ENCODE results near the gene GHRHR. TPM values are rescaled to one million over a fixed set of nuclear protein-coding genes. Genes with fewer than 3 reads are reported as not detected.

The GHRHR gene
- total and polyA plus RNA-seq, 5 donors from 2014 or later = not detected

GRCh38 chr7:30977896-30978564 lies 14.3 kb downstream of the GHRHR start:
- peaks cover 5% of the 10 kb centered on the region for H3K4me1 ChIP-seq (ENCODE audit: control insufficient read depth, insufficient read depth, low read length, poor library complexity, severe bottlenecking)
- no peaks in the 10 kb centered on the region for H3K9me3 ChIP-seq (ENCODE audit: control insufficient read depth in 2 of 2, low read length in 2 of 2)
- no peak for ATAC-seq (ENCODE audit: low read depth in 2 of 2)
- Mint-ChIP-seq H3K36me3 (no peaks in the 10 kb centered on the region), H3K27ac (no peak overlapping the region), H3K9me3 (peaks cover 0 to 2% (median 0%) of the 10 kb centered on the region in 7 donors), H3K27me3 (no peaks in the 10 kb centered on the region), H3K4me3 (no peak overlapping the region), H3K4me1 (peaks cover 0 to 4% (median 0%) of the 10 kb centered on the region in 4 donors)
- no peaks in the 10 kb centered on the region for H3K36me3 ChIP-seq (ENCODE audit: control insufficient read depth, insufficient read depth, low read length)
- no peak overlapping the region for H3K27ac ChIP-seq (ENCODE audit: insufficient read depth, low read length, poor library complexity, severe bottlenecking)
- DNase-seq = peak in 1 of 3 donors; percentile 18
- H3K4me3 ChIP-seq (ENCODE audit: low read depth, low read length) = no peak overlapping the region
- peaks cover 4% of the 10 kb centered on the region for H3K27me3 ChIP-seq (ENCODE audit: control insufficient read depth, insufficient read depth, low read length)

- no peak overlapping the region for H3K4me3 Mint-ChIP-seq
- H3K27me3 Mint-ChIP-seq = peaks cover 5% of the 10 kb centered on the region
- H3K4me1 ChIP-seq (ENCODE audit: control insufficient read depth, insufficient read depth, low read length, poor library complexity, severe bottlenecking) = peaks cover 5% of the 10 kb centered on the region
- no peak overlapping the region for H3K27ac ChIP-seq (ENCODE audit: insufficient read depth, low read length, poor library complexity, severe bottlenecking)
- peaks cover 0 to 10% (median 0%) of the 10 kb centered on the region in 4 donors for H3K4me1 Mint-ChIP-seq
- H3K36me3 Mint-ChIP-seq = no peaks in the 10 kb centered on the region
- H3K36me3 ChIP-seq (ENCODE audit: control insufficient read depth, insufficient read depth, low read length) = no peaks in the 10 kb centered on the region
- H3K27me3 ChIP-seq (ENCODE audit: control insufficient read depth, insufficient read depth, low read length) = peaks cover 4% of the 10 kb centered on the region
- no peak for DNase-seq
- H3K9me3 Mint-ChIP-seq = peaks cover 0 to 2% (median 0%) of the 10 kb centered on the region in 7 donors
- no peaks in the 10 kb centered on the region for H3K9me3 ChIP-seq (ENCODE audit: control insufficient read depth in 2 of 2, low read length in 2 of 2)
- H3K4me3 ChIP-seq (ENCODE audit: low read depth, low read length) = no peak overlapping the region
- no peak for ATAC-seq (ENCODE audit: low read depth in 2 of 2)
- no peak overlapping the region for H3K27ac Mint-ChIP-seq
These were observed 15.3 kb downstream of the GHRHR start for GRCh38 chr7:30979027-30979426.

- no peak for ATAC-seq (ENCODE audit: low read depth in 2 of 2)
- H3K4me3 ChIP-seq (ENCODE audit: low read depth, low read length) = no peak overlapping the region
- no peak overlapping the region for H3K27ac Mint-ChIP-seq
- peaks cover 5% of the 10 kb centered on the region for H3K27me3 Mint-ChIP-seq
- H3K36me3 ChIP-seq (ENCODE audit: control insufficient read depth, insufficient read depth, low read length) = no peaks in the 10 kb centered on the region
- no peaks in the 10 kb centered on the region for H3K4me1 ChIP-seq (ENCODE audit: control insufficient read depth, insufficient read depth, low read length, poor library complexity, severe bottlenecking)
- H3K4me3 Mint-ChIP-seq = no peak overlapping the region
- H3K9me3 Mint-ChIP-seq = peaks cover 0 to 2% (median 0%) of the 10 kb centered on the region in 7 donors
- H3K27me3 ChIP-seq (ENCODE audit: control insufficient read depth, insufficient read depth, low read length) = peaks cover 4% of the 10 kb centered on the region
- H3K4me1 Mint-ChIP-seq = peaks cover 0 to 17% (median 0%) of the 10 kb centered on the region in 4 donors
- H3K27ac ChIP-seq (ENCODE audit: insufficient read depth, low read length, poor library complexity, severe bottlenecking) = no peak overlapping the region
- H3K36me3 Mint-ChIP-seq = no peaks in the 10 kb centered on the region
- H3K9me3 ChIP-seq (ENCODE audit: control insufficient read depth in 2 of 2, low read length in 2 of 2) = no peaks in the 10 kb centered on the region
- DNase-seq = no peak
These were observed 16.4 kb downstream of the GHRHR start for GRCh38 chr7:30980194-30980593.

GRCh38 chr7:30980751-30981150 lies 17.0 kb downstream of the GHRHR start:
- H3K4me3 Mint-ChIP-seq = no peak overlapping the region
- H3K9me3 Mint-ChIP-seq = peaks cover 0 to 2% (median 0%) of the 10 kb centered on the region in 7 donors
- no peak for ATAC-seq (ENCODE audit: low read depth in 2 of 2)
- H3K27ac ChIP-seq (ENCODE audit: insufficient read depth, low read length, poor library complexity, severe bottlenecking) = no peak overlapping the region
- H3K4me3 ChIP-seq (ENCODE audit: low read depth, low read length) = no peak overlapping the region
- H3K36me3 Mint-ChIP-seq = no peaks in the 10 kb centered on the region
- H3K4me1 ChIP-seq (ENCODE audit: control insufficient read depth, insufficient read depth, low read length, poor library complexity, severe bottlenecking) = no peaks in the 10 kb centered on the region
- H3K27ac Mint-ChIP-seq = no peak overlapping the region
- peaks cover 0 to 18% (median 2%) of the 10 kb centered on the region in 4 donors for H3K4me1 Mint-ChIP-seq
- H3K27me3 Mint-ChIP-seq = peaks cover 9% of the 10 kb centered on the region
- H3K36me3 ChIP-seq (ENCODE audit: control insufficient read depth, insufficient read depth, low read length) = no peaks in the 10 kb centered on the region
- no peak for DNase-seq
- H3K27me3 ChIP-seq (ENCODE audit: control insufficient read depth, insufficient read depth, low read length) = peaks cover 4% of the 10 kb centered on the region
- H3K9me3 ChIP-seq (ENCODE audit: control insufficient read depth in 2 of 2, low read length in 2 of 2) = no peaks in the 10 kb centered on the region

- Mint-ChIP-seq H3K4me1 (peaks cover 0 to 33% (median 4%) of the 10 kb centered on the region in 4 donors), H3K27ac (no peak overlapping the region)
- H3K36me3 ChIP-seq (ENCODE audit: control insufficient read depth, insufficient read depth, low read length) = no peaks in the 10 kb centered on the region
These were observed 19.5 kb downstream of the GHRHR start for GRCh38 chr7:30983042-30983913.

GRCh38 chr7:30983914-30984247 lies 20.1 kb downstream of the GHRHR start:
- Mint-ChIP-seq H3K36me3 (no peaks in the 10 kb centered on the region), H3K27ac (no peak overlapping the region), H3K4me1 (peaks cover 0 to 33% (median 4%) of the 10 kb centered on the region in 4 donors), H3K27me3 (peaks cover 16% of the 10 kb centered on the region), H3K4me3 (peak overlapping the region in 2 of 4 donors; percentile 23 to 44), H3K9me3 (peaks cover 0 to 2% (median 0%) of the 10 kb centered on the region in 7 donors)
- ATAC-seq (ENCODE audit: low read depth in 2 of 2) (peak in 1 of 2 donors; percentile 16), DNase-seq (no peak)
- Histone ChIP-seq H3K27ac (ENCODE audit: insufficient read depth, low read length, poor library complexity, severe bottlenecking) (no peak overlapping the region), H3K4me1 (ENCODE audit: control insufficient read depth, insufficient read depth, low read length, poor library complexity, severe bottlenecking) (peaks cover 12% of the 10 kb centered on the region), H3K27me3 (ENCODE audit: control insufficient read depth, insufficient read depth, low read length) (no peaks in the 10 kb centered on the region), H3K36me3 (ENCODE audit: control insufficient read depth, insufficient read depth, low read length) (no peaks in the 10 kb centered on the region), H3K4me3 (ENCODE audit: low read depth, low read length) (no peak overlapping the region), H3K9me3 (ENCODE audit: control insufficient read depth in 2 of 2, low read length in 2 of 2) (no peaks in the 10 kb centered on the region)

More at GRCh38 chr7:30983042-30983913, 19.5 kb downstream of the GHRHR start:
- DNase-seq (peak; percentile 49 to 70 (median 56)), ATAC-seq (ENCODE audit: low read depth in 2 of 2) (peak; percentile 64 to 74)
- no peaks in the 10 kb centered on the region for H3K36me3 Mint-ChIP-seq
- peaks cover 9% of the 10 kb centered on the region for H3K4me1 ChIP-seq (ENCODE audit: control insufficient read depth, insufficient read depth, low read length, poor library complexity, severe bottlenecking)
- peak overlapping the region in 1 of 4 donors; percentile 38 for H3K4me3 Mint-ChIP-seq
- no peak overlapping the region for H3K4me3 ChIP-seq (ENCODE audit: low read depth, low read length)
- peaks cover 16% of the 10 kb centered on the region for H3K27me3 Mint-ChIP-seq
- H3K27ac ChIP-seq (ENCODE audit: insufficient read depth, low read length, poor library complexity, severe bottlenecking) = no peak overlapping the region
- H3K9me3 Mint-ChIP-seq = peaks cover 0 to 2% (median 0%) of the 10 kb centered on the region in 7 donors
- no peaks in the 10 kb centered on the region for H3K9me3 ChIP-seq (ENCODE audit: control insufficient read depth in 2 of 2, low read length in 2 of 2)
- no peaks in the 10 kb centered on the region for H3K27me3 ChIP-seq (ENCODE audit: control insufficient read depth, insufficient read depth, low read length)

- Histone ChIP-seq H3K27ac (ENCODE audit: insufficient read depth, low read length, poor library complexity, severe bottlenecking) (no peak overlapping the region), H3K9me3 (ENCODE audit: control insufficient read depth in 2 of 2, low read length in 2 of 2) (no peaks in the 10 kb centered on the region), H3K4me3 (ENCODE audit: low read depth, low read length) (no peak overlapping the region), H3K36me3 (ENCODE audit: control insufficient read depth, insufficient read depth, low read length) (no peaks in the 10 kb centered on the region), H3K27me3 (ENCODE audit: control insufficient read depth, insufficient read depth, low read length) (no peaks in the 10 kb centered on the region), H3K4me1 (ENCODE audit: control insufficient read depth, insufficient read depth, low read length, poor library complexity, severe bottlenecking) (peaks cover 12% of the 10 kb centered on the region)
- H3K27ac Mint-ChIP-seq = no peak overlapping the region
- H3K9me3 Mint-ChIP-seq = peaks cover 0 to 2% (median 0%) of the 10 kb centered on the region in 7 donors
- H3K27me3 Mint-ChIP-seq = peaks cover 16% of the 10 kb centered on the region
- no peaks in the 10 kb centered on the region for H3K36me3 Mint-ChIP-seq
- ATAC-seq (ENCODE audit: low read depth in 2 of 2) (no peak), DNase-seq (no peak)
- H3K4me1 Mint-ChIP-seq = peaks cover 0 to 33% (median 4%) of the 10 kb centered on the region in 4 donors
- peak overlapping the region in 2 of 4 donors; percentile 44 to 54 for H3K4me3 Mint-ChIP-seq
These were observed 20.8 kb downstream of the GHRHR start for GRCh38 chr7:30984359-30985107.

Measured in CD4-positive, CD25-positive, alpha-beta regulatory T cell (primary cell).